Measurements from ENCODE around the gene MADD. TPM values are rescaled to one million over a fixed set of nuclear protein-coding genes. Genes with fewer than 3 reads are reported as not detected.

Gene MADD
- total RNA-seq, 1 experiment from 2014 or later = 42.9 TPM

DNA sequence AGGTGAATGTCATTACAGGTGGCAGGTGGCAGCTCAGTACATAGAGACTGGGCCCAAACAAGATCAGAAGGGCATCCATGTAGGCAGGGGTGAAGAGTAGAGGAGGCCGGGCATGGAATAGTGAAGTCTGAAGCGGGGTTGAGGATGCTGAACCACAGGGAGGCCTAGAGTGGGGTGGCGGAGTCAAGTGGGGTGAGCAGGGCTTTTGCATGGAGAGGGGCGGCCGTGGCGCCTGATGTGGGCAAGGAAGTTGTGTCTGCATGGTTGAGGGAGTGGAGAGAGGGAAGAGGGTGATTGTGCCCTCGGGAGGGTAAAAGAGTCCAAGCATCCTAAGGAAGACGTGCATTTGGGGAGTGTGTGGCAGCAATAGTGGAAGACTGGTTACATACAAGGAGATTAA is 40.8 kb upstream of the MADD start:
- no peak overlapping the region for H3K4me3 Mint-ChIP-seq (ENCODE audit: low read depth, unreplicated experiment)
- CTCF ChIA-PET = interaction anchor here (0.7 kb wide), 1 partner anchor 30 kb away, joined by 7 read pairs; no protein-coding TSS in a partner anchor
- H3K27me3 Mint-ChIP-seq (ENCODE audit: unreplicated experiment) = no peaks in the 10 kb centered on the region
- no TSS peak for BruUV-seq (replicated peaks)
- H3K36me3 Mint-ChIP-seq (ENCODE audit: insufficient read depth, unreplicated experiment) = no peaks in the 10 kb centered on the region
- intact Hi-C loops (cut with micrococcal nuclease; ENCODE audit: unreplicated experiment) = no loop called here
- DNase-seq = no peak
- H3K4me1 Mint-ChIP-seq (ENCODE audit: low read depth, unreplicated experiment) = no peaks in the 10 kb centered on the region
- H3K9me3 Mint-ChIP-seq (ENCODE audit: low read depth, unreplicated experiment) = no peaks in the 10 kb centered on the region
- TF ChIP-seq, protein P1, sequence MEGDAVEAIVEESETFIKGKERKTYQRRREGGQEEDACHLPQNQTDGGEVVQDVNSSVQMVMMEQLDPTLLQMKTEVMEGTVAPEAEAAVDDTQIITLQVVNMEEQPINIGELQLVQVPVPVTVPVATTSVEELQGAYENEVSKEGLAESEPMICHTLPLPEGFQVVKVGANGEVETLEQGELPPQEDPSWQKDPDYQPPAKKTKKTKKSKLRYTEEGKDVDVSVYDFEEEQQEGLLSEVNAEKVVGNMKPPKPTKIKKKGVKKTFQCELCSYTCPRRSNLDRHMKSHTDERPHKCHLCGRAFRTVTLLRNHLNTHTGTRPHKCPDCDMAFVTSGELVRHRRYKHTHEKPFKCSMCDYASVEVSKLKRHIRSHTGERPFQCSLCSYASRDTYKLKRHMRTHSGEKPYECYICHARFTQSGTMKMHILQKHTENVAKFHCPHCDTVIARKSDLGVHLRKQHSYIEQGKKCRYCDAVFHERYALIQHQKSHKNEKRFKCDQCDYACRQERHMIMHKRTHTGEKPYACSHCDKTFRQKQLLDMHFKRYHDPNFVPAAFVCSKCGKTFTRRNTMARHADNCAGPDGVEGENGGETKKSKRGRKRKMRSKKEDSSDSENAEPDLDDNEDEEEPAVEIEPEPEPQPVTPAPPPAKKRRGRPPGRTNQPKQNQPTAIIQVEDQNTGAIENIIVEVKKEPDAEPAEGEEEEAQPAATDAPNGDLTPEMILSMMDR (IDR thresholded peaks at IDR 0.05; ENCODE audit: unreplicated experiment) = no peak
- H3K27ac Mint-ChIP-seq (ENCODE audit: unreplicated experiment) = no peak overlapping the region

DNA sequence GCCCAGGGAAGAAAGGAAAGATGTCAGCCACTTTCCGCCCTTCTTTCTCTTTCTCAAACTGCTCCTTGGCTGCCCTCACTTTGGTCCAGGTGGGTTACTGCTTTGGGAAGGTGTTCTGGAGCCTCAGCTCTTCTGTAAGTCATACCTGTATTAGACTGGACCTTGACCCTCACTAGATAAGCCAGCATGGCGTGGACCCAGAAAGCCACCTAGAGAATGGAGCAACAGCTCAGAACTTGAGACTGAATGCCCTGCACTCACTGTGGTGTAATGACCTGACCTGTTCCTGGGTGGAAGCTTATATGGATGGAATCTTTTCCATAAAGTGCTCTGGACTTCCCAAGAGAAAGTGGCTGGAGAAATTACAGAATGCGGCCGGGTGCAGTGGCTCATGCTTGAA is 36.9 kb upstream of the MADD start:
- Mint-ChIP-seq H3K9me3 (ENCODE audit: low read depth, unreplicated experiment) (no peaks in the 10 kb centered on the region), H3K27ac (ENCODE audit: unreplicated experiment) (no peak overlapping the region), H3K4me3 (ENCODE audit: low read depth, unreplicated experiment) (no peak overlapping the region), H3K36me3 (ENCODE audit: insufficient read depth, unreplicated experiment) (peaks cover 5% of the 10 kb centered on the region), H3K4me1 (ENCODE audit: low read depth, unreplicated experiment) (no peaks in the 10 kb centered on the region), H3K27me3 (ENCODE audit: unreplicated experiment) (no peaks in the 10 kb centered on the region)
- CTCF ChIA-PET = no interaction called here
- no TSS peak for BruUV-seq (replicated peaks)
- intact Hi-C loops (cut with micrococcal nuclease; ENCODE audit: unreplicated experiment) = no loop called here
- TF ChIP-seq, protein P1 (IDR thresholded peaks at IDR 0.05; ENCODE audit: unreplicated experiment) = no peak
- no peak for DNase-seq

DNA sequence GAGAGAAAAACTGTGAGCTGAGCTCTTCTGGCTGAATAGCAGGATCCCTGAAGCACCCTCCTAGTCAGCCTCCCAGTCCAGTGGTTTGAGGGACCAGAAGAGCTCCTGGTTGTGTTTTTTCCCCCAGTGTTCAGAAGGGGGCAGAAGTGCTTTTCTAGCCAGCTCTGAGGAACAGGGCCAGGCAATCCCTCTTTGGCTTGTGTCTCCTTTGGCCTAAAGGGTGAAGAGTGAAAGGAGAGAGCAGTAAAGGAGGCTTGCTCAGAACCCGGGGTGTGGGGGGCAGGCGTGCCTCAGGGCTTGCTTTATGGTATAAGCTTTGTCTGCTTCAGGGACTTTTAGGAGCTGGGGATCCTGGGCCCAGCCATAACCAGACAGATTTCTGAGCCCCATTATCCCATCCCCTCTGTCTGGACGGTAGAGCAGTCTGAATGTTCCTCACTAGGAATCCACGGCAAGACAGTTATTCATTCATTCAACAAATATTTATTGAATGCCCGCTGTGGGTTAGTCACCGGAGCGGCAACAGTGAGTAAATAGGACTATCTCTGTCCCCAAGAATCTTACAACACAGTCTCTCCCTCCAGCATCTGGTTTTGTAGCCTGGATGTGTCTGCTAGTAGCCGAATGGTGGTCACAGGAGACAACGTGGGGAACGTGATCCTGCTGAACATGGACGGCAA is 35.8 kb upstream of the MADD start:
- no TSS peak for BruUV-seq (replicated peaks)
- intact Hi-C loops (cut with micrococcal nuclease; ENCODE audit: unreplicated experiment) = no loop called here
- DNase-seq = no peak
- TF ChIP-seq, protein P1 (IDR thresholded peaks at IDR 0.05; ENCODE audit: unreplicated experiment) = no peak
- Mint-ChIP-seq H3K9me3 (ENCODE audit: low read depth, unreplicated experiment) (no peaks in the 10 kb centered on the region), H3K36me3 (ENCODE audit: insufficient read depth, unreplicated experiment) (peaks cover 5% of the 10 kb centered on the region), H3K4me3 (ENCODE audit: low read depth, unreplicated experiment) (no peak overlapping the region), H3K4me1 (ENCODE audit: low read depth, unreplicated experiment) (no peaks in the 10 kb centered on the region), H3K27me3 (ENCODE audit: unreplicated experiment) (no peaks in the 10 kb centered on the region), H3K27ac (ENCODE audit: unreplicated experiment) (no peak overlapping the region)
- CTCF ChIA-PET = interaction anchor here (0.5 to 0.6 kb wide), 2 partner anchors 29 to 121 kb away, joined by 3 to 4 read pairs; no protein-coding TSS in a partner anchor

DNA sequence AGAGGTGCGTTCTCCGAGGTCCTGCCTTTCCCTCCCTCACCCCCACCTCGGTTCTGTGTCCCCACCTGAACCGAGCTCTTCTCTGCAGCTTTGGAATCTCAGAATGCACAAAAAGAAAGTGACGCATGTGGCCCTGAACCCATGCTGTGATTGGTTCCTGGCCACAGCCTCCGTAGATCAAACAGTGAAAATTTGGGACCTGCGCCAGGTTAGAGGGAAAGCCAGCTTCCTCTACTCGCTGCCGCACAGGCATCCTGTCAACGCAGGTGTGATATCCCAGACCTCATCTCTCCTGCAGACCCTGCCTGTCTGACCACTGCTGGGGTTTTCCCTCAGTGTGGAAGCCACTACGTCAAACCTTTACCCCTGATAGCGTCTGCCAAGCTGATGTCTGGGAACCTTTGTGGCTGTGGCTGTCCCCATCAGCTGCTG is 35.2 kb upstream of the MADD start:
- no peaks in the 10 kb centered on the region for H3K4me1 Mint-ChIP-seq (ENCODE audit: low read depth, unreplicated experiment)
- no peak overlapping the region for H3K4me3 Mint-ChIP-seq (ENCODE audit: low read depth, unreplicated experiment)
- intact Hi-C loops (cut with micrococcal nuclease; ENCODE audit: unreplicated experiment) = no loop called here
- CTCF ChIA-PET = no interaction called here
- BruUV-seq (replicated peaks) = no TSS peak
- TF ChIP-seq, protein P1 (IDR thresholded peaks at IDR 0.05; ENCODE audit: unreplicated experiment) = no peak
- no peaks in the 10 kb centered on the region for H3K27me3 Mint-ChIP-seq (ENCODE audit: unreplicated experiment)
- H3K27ac Mint-ChIP-seq (ENCODE audit: unreplicated experiment) = no peak overlapping the region
- no peak for DNase-seq
- H3K36me3 Mint-ChIP-seq (ENCODE audit: insufficient read depth, unreplicated experiment) = peaks cover 7% of the 10 kb centered on the region
- H3K9me3 Mint-ChIP-seq (ENCODE audit: low read depth, unreplicated experiment) = no peaks in the 10 kb centered on the region

Data from Calu3 (cell line).